Measurements from ENCODE around the gene BMPR1B.
"Not testable (repeated sequence)": the region's sequence is repeated elsewhere in the genome, so short reads cannot be mapped to it uniquely, and the experiment has no call there.

The BMPR1B gene

GRCh38 chr4:95023110-95023509, 265.4 kb downstream of the BMPR1B start:
- DNase-seq: no peak

GRCh38 chr4:95027905-95028618, 270.3 kb downstream of the BMPR1B start:
- DNase-seq: no peak

GRCh38 chr4:95038791-95039190, 281.0 kb downstream of the BMPR1B start:
- DNase-seq: no peak

GRCh38 chr4:95044324-95044837, 286.6 kb downstream of the BMPR1B start:
- peak in 20 of 56 donors; percentile 0 to 68 (median 10) for DNase-seq

GRCh38 chr4:95045429-95045828, 287.7 kb downstream of the BMPR1B start:
- no peak for DNase-seq

- DNase-seq: no peak
These were observed 290.5 kb downstream of the BMPR1B start for GRCh38 chr4:95048296-95048695.

GRCh38 chr4:95049551-95050233, 291.9 kb downstream of the BMPR1B start:
- peak in 10 of 56 donors; percentile 1 to 46 (median 20) for DNase-seq

GRCh38 chr4:95050980-95051701, 293.4 kb downstream of the BMPR1B start:
- peak in 21 of 56 donors; percentile 1 to 29 (median 11) for DNase-seq

- no peak for DNase-seq
These were observed 293.9 kb downstream of the BMPR1B start for GRCh38 chr4:95051702-95052020.

- DNase-seq: no peak
These were observed 301.2 kb downstream of the BMPR1B start for GRCh38 chr4:95058991-95059390.

GRCh38 chr4:95059663-95060062, 301.9 kb downstream of the BMPR1B start:
- DNase-seq: no peak

- DNase-seq: no peak
These were observed 303.5 kb downstream of the BMPR1B start for GRCh38 chr4:95061220-95061619.

- not testable (repeated sequence) for DNase-seq
These were observed 304.0 kb downstream of the BMPR1B start for GRCh38 chr4:95061801-95062200.

- DNase-seq: no peak
These were observed 308.3 kb downstream of the BMPR1B start for GRCh38 chr4:95066050-95066449.

GRCh38 chr4:95068401-95068800, 310.6 kb downstream of the BMPR1B start:
- DNase-seq: no peak

GRCh38 chr4:95068818-95069478, 311.2 kb downstream of the BMPR1B start:
- no peak for DNase-seq

GRCh38 chr4:95071851-95072250, 314.1 kb downstream of the BMPR1B start:
- DNase-seq: no peak

GRCh38 chr4:95073646-95074045, 315.9 kb downstream of the BMPR1B start:
- no peak for DNase-seq

GRCh38 chr4:95077864-95078263, 320.1 kb downstream of the BMPR1B start:
- DNase-seq: no peak

GRCh38 chr4:95080969-95081368, 323.2 kb downstream of the BMPR1B start:
- no peak for DNase-seq

- DNase-seq: no peak
These were observed 326.8 kb downstream of the BMPR1B start for GRCh38 chr4:95084584-95084983.

Measured in nucleus accumbens (tissue), 56 donors.